Measurements from ENCODE around the gene L3HYPDH. TPM values are rescaled to one million over a fixed set of nuclear protein-coding genes. Genes with fewer than 3 reads are reported as not detected.

Gene L3HYPDH
- total RNA-seq, 1 donor from 2014 or later, result 14.0 TPM

DNA sequence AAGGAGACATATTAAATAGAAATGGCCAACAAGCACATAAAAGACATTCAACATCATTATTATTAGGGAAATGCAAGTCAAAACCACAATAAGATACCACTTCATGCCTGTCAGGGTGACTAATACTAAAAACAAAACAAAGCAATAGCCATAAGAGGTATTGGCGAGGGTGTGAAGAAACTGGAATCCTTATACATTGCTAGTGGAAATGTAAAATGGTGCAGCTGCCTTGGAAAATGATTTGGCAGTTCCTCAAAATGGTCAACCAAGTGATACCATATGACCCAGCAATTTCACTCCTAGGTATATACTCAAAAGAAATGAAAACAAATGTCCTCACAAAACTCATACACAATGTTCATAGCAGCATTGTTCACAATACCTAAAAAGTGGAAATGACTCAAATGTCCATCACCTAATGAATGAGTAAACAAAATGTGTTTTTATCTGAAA lies 46.0 kb downstream of the L3HYPDH start:
- no peak overlapping the region for H3K4me3 Mint-ChIP-seq
- DNase-seq (ENCODE audit: low spot score), result no peak
- H3K9me3 Mint-ChIP-seq, result no peaks in the 10 kb centered on the region
- H3K27ac Mint-ChIP-seq, result no peak overlapping the region
- intact Hi-C loops (cut with micrococcal nuclease), result no loop called here
- no peaks in the 10 kb centered on the region for H3K36me3 Mint-ChIP-seq (ENCODE audit: low read depth)
- H3K4me1 Mint-ChIP-seq (ENCODE audit: low read depth), result no peaks in the 10 kb centered on the region
- H3K27me3 Mint-ChIP-seq (ENCODE audit: insufficient read depth), result peaks cover 6% of the 10 kb centered on the region

DNA sequence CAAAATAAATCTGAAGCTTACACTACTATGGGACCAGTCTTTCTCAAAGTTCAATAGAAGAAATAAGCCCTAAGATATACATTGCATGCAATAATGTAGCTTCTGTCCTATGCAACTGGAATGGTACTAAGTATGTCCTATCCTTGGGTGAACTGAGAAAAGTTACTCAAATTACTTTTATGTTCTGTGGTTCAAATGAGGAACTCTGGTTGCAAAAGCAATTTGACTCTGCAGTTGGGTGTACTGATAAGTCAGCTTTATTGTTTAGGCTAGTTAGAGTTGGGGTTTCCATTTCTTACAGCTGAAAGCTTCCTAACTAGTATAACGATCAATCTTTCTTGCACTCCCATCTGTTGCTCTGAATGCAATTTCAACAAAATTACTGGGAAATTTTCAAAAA lies 48.2 kb downstream of the L3HYPDH start:
- H3K27ac Mint-ChIP-seq, result no peak overlapping the region
- H3K36me3 Mint-ChIP-seq (ENCODE audit: low read depth), result no peaks in the 10 kb centered on the region
- H3K4me3 Mint-ChIP-seq, result no peak overlapping the region
- intact Hi-C loops (cut with micrococcal nuclease), result no loop called here
- no peaks in the 10 kb centered on the region for H3K9me3 Mint-ChIP-seq
- DNase-seq (ENCODE audit: low spot score), result no peak
- no peaks in the 10 kb centered on the region for H3K4me1 Mint-ChIP-seq (ENCODE audit: low read depth)
- H3K27me3 Mint-ChIP-seq (ENCODE audit: insufficient read depth), result peaks cover 3% of the 10 kb centered on the region

DNA sequence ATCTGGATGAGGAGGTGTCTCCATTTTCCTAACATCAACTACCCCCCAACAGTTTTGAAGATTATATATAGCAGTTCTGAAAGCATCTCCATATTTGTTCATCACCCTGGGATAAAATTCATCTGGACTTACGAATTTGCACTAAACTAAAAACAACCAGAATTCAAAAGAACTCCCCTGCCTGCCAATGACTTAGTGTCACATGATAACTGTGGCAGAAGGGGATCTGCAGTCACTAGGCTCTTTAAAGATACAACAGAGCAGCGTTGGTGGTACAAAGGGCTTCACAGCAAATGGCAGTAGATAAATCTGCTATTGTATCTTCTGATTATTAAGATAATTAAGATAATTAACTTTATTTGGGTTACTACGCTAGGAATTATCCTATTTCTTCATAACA lies 49.1 kb downstream of the L3HYPDH start:
- Mint-ChIP-seq H3K27ac (no peak overlapping the region), H3K9me3 (no peaks in the 10 kb centered on the region), H3K27me3 (ENCODE audit: insufficient read depth) (no peaks in the 10 kb centered on the region), H3K4me1 (ENCODE audit: low read depth) (no peaks in the 10 kb centered on the region), H3K4me3 (no peak overlapping the region), H3K36me3 (ENCODE audit: low read depth) (no peaks in the 10 kb centered on the region)
- intact Hi-C loops (cut with micrococcal nuclease), result no loop called here
- no peak for DNase-seq (ENCODE audit: low spot score)

DNA sequence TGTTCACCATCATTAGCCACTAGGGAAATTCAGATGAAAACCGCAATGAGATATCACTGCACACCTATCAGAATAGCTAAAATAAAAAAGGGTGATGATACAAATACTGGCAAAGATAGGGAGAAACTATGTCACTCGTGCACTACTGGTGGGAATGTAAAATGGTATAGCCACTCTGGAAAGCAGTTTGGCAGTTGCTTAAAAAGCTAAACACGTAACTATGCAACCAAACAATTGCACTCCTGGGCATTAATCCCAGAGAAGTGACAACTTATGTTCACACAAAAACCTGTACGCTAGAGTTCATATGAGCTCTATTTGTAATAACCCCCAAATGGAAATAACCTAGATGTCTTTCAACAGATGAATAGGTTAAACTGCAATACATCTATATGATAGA lies 54.4 kb downstream of the L3HYPDH start:
- Mint-ChIP-seq H3K4me3 (no peak overlapping the region), H3K36me3 (ENCODE audit: low read depth) (no peaks in the 10 kb centered on the region), H3K4me1 (ENCODE audit: low read depth) (no peaks in the 10 kb centered on the region), H3K9me3 (no peaks in the 10 kb centered on the region), H3K27ac (no peak overlapping the region), H3K27me3 (ENCODE audit: insufficient read depth) (no peaks in the 10 kb centered on the region)
- no peak for DNase-seq (ENCODE audit: low spot score)
- intact Hi-C loops (cut with micrococcal nuclease), result no loop called here

DNA sequence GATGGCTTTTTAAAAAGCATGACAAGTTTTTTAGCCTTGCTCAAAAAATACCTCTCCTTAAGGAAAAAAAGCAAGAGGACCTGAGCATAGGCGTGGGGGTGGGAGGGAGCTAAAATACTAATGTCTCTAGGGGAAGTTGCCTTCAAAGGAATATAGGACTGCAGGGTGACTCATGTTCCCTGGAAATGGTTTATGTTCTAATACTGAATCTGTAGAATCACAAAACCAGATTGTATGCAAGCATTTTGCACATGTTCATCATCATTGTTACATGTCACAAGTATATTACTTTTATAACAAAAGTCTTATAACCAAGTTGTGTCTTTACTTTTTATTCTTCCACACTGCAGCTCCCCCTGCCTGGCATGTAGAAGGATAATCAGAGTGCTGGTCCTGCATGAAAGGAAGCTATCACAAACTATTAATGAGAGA lies 55.6 kb downstream of the L3HYPDH start:
- H3K27ac Mint-ChIP-seq, result no peak overlapping the region
- H3K36me3 Mint-ChIP-seq (ENCODE audit: low read depth), result no peaks in the 10 kb centered on the region
- H3K27me3 Mint-ChIP-seq (ENCODE audit: insufficient read depth), result no peaks in the 10 kb centered on the region
- intact Hi-C loops (cut with micrococcal nuclease), result no loop called here
- no peaks in the 10 kb centered on the region for H3K9me3 Mint-ChIP-seq
- no peak overlapping the region for H3K4me3 Mint-ChIP-seq
- no peaks in the 10 kb centered on the region for H3K4me1 Mint-ChIP-seq (ENCODE audit: low read depth)
- DNase-seq (ENCODE audit: low spot score), result no peak

DNA sequence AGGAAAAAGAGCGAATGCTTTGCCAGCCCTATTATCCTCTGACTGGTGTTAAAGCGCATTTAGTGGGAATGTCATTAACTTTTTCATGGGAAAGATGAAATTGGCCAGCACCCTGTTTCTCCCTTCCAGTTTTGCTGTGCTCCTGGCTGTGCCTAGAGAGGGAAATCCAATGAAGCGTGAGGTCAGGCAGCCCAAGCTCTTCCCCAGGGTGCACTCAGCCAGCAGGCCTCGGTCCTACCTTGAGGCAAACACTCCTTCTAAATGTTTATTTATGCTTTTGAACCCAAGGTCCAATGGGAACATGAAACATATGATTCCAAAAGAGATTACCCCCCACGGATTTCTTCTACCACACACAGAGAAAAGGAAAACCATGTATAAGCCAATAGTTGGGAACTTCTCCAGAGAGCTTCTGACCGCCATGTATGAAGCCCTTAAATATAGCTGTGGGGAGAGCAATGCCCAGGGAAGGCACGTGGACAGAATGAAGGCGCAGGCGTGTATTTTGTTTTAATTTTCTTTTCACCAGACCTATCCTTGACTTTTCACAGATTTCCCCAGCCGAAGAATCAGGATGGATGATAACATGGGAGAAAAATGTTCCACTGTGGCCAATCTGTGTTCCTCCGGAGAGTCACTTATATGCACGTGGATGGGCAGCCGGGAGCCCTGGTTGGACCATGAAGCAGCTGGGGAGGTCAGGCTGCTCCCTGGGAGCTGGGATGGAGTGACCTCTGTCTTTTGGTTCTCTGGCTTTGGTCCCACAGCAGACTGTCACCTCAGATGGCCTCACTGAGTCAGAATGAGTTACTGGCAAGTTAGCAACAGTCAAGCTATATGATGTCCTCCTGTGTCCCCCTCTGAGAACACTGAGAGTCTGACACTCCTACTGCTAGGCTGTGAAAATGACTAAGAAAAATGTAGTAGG lies 56.3 kb downstream of the L3HYPDH start:
- no peak for DNase-seq (ENCODE audit: low spot score)
- no peak overlapping the region for H3K27ac Mint-ChIP-seq
- intact Hi-C loops (cut with micrococcal nuclease), result no loop called here
- no peak overlapping the region for H3K4me3 Mint-ChIP-seq
- H3K27me3 Mint-ChIP-seq (ENCODE audit: insufficient read depth), result no peaks in the 10 kb centered on the region
- H3K9me3 Mint-ChIP-seq, result no peaks in the 10 kb centered on the region
- no peaks in the 10 kb centered on the region for H3K36me3 Mint-ChIP-seq (ENCODE audit: low read depth)
- no peaks in the 10 kb centered on the region for H3K4me1 Mint-ChIP-seq (ENCODE audit: low read depth)

DNA sequence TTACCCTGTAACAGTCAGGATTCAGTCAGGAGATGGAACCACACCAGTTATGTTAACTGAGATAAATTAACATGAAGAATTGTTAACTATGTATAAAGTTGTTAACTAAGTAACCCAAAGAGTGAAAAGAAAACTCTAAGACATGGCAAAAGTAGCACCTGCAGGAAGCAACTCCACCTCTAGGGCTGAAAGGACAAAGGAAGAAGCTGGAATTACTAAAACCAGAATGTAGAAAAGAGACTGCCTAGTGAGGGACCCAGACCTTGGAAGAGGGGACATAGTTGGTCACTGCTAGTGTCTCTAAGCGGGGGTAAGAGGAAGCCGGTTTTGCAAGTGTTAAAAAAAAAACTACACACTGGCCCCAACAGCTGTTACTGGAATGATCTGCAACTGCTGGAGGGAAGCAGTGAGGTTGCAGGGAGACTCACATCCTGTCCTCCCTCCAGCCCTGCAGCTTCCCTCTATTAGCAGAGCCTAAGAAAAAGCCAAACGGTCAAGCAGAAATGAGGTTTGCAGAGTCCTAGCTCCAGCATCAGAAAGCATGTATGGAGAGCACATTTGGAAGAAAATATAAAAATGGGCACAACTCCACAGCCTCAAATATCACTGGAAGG lies 58.8 kb downstream of the L3HYPDH start:
- no peak overlapping the region for H3K4me3 Mint-ChIP-seq
- no peaks in the 10 kb centered on the region for H3K9me3 Mint-ChIP-seq
- no peak for DNase-seq (ENCODE audit: low spot score)
- H3K27ac Mint-ChIP-seq, result no peak overlapping the region
- no peaks in the 10 kb centered on the region for H3K36me3 Mint-ChIP-seq (ENCODE audit: low read depth)
- intact Hi-C loops (cut with micrococcal nuclease), result no loop called here
- no peaks in the 10 kb centered on the region for H3K4me1 Mint-ChIP-seq (ENCODE audit: low read depth)
- peaks cover under 1% of the 10 kb centered on the region for H3K27me3 Mint-ChIP-seq (ENCODE audit: insufficient read depth)

DNA sequence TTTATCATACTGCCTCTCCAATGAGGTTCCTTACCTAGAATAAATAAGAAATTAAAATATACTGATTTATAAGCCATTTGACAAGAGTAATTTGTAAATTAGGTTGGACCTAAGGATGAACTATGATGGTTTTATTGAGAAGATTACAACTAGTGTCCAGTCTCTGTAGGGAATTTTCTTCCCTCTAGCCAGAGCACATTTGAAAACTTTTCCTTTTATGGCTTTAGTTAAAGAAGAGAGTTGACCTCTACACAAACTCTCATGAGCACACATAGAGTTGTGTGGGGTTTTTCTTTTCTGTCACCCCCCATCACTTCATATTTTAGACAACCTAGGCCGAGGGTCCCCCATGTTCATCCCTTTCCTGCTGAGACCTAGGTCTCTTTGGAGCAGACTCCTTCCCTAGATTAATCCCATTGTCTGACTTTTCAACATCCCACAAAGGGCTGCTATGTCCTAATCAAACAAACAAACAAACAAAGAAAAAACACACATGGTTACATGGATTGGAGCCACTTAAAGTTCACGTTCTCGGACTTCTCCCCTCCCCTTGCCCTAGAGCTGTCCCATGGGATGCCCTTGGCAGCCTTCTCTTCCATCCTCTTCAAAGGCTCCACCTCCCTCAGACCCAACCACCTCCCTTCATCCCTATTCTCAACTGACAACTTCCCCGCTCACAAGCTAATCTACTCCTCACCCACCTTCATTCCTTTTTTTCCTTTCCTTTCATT lies 59.7 kb downstream of the L3HYPDH start:
- no peaks in the 10 kb centered on the region for H3K9me3 Mint-ChIP-seq
- DNase-seq (ENCODE audit: low spot score), result no peak
- intact Hi-C loops (cut with micrococcal nuclease), result no loop called here
- H3K27ac Mint-ChIP-seq, result no peak overlapping the region
- H3K4me3 Mint-ChIP-seq, result no peak overlapping the region
- H3K4me1 Mint-ChIP-seq (ENCODE audit: low read depth), result no peaks in the 10 kb centered on the region
- H3K36me3 Mint-ChIP-seq (ENCODE audit: low read depth), result no peaks in the 10 kb centered on the region
- H3K27me3 Mint-ChIP-seq (ENCODE audit: insufficient read depth), result peaks cover 3% of the 10 kb centered on the region

Other genes with a start within 250 kb of the L3HYPDH start
- 1.5 and 1.6 TPM in 2 replicates for gene GPR135, start 19.0 kb downstream of the L3HYPDH start, total RNA-seq
- gene JKAMP, start 109 bp upstream of the L3HYPDH start, total RNA-seq, result 27.6 and 28.8 TPM in 2 replicates
- not detected in 2 replicates for gene CCDC175, start 92.4 kb upstream of the L3HYPDH start, total RNA-seq

Measured in activated T-helper 1 cell treated with anti-CD3 and anti-CD28 coated beads, Interleukin-12 subunit alpha, Interleukin-12 subunit beta, Interleukin-2, Interleukin-4 antibody, amounts not matched to agents 30 ng/mL and 10 ng/mL and 1 ng/mL, durations not matched to agents 14 hours and 24 hours and 36 hours (primary cell).